HS-5 (cell line): ENCODE measurements around the gene OR52I2.

ENCODE experiments used
- DNase-seq: peaks from one replicate; pipeline ENCODE4 v3.0.0-alpha.2; 2012; ENCODE audit warnings: low read depth

The OR52I2 gene

GRCh38 chr11:4581443-4581842, at the start of gene OR52I2:
Gene OR52I2 (plus strand): TSS chr11:4581743.
- no peak for DNase-seq

DNA sequence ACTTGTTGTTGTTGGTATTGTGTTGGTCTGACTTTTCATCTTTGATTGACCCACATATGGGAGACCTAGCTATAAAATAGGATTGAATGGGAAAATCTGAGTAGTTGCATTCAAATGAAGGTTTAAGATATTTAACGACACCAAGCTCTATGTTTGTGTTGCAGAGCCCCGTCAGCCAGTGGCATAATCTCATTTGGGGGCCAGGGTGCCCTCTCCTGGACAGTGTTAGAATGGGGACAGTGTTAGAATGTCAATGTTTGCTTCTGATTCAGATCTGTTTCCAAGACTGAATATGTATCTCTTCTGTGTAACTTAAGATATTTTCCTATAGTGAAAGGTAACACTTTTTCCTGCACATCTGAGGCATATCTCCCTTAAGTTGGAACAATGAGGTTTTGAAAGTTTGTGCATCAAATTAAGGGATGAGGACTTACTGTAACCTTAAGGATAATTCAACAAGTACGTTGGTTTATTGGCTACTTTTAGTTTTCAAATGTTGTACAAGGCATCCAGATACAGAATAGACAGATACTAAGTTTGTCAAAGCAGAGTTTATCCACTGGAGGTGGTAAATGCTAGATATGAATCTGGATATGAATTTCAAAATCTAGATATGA, 41.8 kb upstream of the OR52I2 start:
- no peak for DNase-seq

DNA sequence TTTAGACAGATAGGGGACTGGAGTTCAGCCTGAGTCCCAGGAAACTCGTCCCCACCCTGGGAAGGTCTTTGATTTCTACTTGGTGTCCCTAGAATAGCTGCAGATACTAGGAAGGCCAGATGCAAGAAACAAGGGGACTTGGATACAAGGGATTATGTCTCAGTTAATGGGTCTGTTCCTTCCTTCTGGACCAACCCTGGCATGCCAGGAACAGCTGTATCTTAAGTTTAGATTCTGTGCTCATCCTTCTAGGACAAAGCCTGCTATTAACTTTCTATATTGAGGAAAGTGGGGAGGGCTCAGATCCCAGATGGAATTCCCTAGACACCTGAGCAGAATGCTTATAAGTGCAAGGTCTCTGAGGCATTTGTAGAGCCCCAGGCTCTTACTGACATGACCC, 40.5 kb upstream of the OR52I2 start:
- no peak for DNase-seq

- no peak for DNase-seq
Measured at GRCh38 chr11:4543561-4543960, 38.0 kb upstream of the OR52I2 start.

- DNase-seq = no peak
Measured at GRCh38 chr11:4544891-4545290, 36.7 kb upstream of the OR52I2 start, which contains the start of gene OR52M1. Gene OR52M1 (plus strand): TSS chr11:4545191. CDS start chr11:4545191, 0 bp downstream.

DNA sequence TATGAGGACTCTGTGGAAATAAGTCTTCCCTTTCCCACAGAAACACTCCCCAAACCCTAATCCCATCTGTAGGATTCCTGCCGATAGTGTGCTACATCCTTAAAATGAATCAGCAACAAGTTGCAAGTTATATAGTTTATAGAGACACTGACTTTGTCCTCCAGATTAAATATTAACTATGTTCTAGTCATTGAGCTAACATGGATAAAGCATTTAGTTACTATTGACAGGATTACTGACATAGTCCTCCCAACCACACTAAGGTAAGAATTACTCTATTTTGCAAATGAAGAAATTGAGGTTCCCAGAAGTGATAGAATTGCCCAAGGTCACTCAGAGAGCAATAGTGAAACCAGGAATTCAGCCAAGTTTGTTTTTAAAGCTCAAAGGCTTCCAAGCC, 34.7 kb upstream of the OR52I2 start:
- DNase-seq = no peak

- no peak for DNase-seq
Measured at GRCh38 chr11:4547416-4547815, 34.1 kb upstream of the OR52I2 start.

- DNase-seq = no peak
Measured at GRCh38 chr11:4551346-4551979, 30.1 kb upstream of the OR52I2 start.

DNA sequence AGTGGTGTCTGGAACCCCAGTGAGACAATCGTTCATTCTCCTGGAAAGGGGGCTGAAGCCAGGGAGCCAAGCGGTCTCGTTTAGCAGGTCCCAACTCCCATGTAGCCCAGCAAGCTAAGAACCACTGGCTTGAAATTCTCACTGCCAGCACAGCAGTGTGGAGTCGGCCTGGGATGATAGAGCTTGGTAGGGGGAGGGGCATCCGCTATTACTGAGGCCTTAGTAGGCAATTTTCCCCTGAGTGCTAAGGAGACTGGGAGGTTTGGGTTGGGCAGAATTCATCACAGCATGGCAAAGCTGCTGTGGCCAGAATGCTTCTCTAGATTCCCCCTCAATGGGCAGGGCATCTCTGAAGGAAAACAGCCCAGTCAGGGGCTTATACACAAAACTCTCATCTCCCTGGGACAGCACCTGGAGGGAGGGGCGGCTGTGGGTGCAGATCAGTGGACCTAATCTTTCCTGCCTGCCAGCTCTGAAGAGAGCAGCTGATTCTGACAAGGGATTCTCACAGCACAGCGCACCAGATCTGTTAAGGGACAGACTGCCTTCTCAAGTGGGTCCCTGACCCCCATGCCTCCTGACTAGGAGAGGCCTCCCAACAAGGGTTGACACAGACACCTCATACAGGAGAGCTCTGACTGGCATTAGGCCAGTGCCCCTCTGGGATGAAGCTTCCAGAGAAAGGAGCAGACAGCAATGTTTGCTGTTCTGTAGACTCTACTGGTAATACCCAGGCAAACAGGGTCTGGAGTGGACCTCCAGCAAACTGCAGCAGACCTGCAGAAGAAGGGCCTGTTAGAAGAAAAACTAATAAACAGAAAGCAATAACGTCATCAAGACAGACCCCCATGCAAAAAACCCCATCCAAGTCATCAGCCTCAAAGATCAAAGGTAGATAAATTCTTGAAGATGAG, 21.8 kb upstream of the OR52I2 start:
- no peak for DNase-seq

- DNase-seq = no peak
Measured at GRCh38 chr11:4560467-4560866, 21.1 kb upstream of the OR52I2 start.

DNA sequence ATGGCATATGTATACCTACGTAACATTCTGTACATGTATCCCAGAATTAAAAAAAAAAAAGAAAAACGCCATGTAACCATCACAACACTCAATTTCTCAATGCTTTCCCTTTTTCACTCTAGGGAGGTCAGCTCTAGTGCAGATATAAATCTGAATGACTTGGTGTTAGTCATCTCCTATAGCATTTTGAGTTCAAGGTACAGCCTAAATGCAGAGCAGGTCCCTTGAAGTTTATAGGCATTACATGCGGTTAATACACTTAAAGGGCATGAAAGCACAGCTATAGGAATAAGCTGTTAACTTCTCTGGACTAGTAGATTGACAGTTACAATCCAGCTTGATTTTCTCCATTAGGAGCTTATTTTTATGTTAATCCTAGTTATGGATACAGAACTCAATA, 16.2 kb upstream of the OR52I2 start:
- DNase-seq = no peak

GRCh38 chr11:4569075-4569474, 12.5 kb upstream of the OR52I2 start:
- DNase-seq = no peak

DNA sequence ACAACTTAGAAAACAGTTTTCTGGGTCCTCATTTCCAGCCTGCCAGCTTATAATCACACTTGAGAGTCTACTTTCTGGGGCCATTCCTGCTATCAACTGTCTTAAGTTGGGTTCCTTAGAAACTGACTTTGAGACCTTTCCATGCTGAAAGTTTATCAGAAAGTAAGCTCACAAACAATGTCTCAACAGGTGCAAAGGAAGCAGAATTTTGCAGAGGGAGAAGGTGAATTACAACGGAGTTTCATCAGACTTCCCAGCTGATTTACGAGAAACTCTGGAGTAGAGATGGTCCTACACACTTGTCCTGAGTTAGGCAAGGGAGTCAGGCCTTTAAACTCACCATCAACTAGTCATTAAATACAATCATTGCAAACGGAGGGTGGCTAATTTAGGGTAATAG, 4.7 kb upstream of the OR52I2 start:
- no peak for DNase-seq

DNA sequence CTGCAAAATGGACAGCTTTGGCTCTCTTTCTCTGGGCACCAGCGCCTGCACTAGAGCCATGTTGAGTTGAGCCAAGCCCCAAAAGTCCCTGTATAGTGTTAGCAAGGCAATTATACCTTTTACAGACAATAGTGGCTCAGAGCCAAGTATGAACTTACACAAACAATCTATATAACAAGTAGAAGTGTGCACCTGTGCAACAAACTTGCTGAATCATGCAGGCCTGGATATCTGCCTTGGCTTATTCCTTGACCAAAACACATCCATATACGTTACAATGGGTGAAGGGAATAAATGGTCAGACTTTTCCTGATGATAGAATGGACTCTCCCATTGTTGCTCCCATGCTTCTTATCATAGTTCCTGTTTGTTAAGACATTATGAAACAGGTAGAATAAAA, 3.8 kb upstream of the OR52I2 start:
- DNase-seq = no peak

DNA sequence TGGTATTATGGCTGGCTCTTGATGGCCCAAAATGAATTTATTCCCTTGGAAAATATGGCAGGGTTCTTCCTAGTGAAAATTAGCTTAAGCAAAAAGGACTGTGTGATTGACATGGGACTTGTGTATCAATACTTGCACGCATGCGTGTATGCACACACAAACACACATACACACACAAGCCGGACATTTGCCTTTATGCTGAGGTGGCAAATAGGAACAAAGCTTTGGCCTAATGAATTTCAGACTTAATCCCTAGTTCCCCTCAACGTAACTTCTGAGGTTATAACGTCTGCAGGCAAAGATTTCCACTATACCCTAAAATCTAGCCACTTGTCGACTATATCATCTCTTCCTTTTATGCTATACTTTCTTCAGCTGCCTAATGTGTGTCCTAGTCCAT, 2.9 kb upstream of the OR52I2 start:
- no peak for DNase-seq

- no peak for DNase-seq
Measured at GRCh38 chr11:4580124-4580523, 1.4 kb upstream of the OR52I2 start.

- DNase-seq = no peak
Measured at GRCh38 chr11:4589017-4589416, 7.5 kb downstream of the OR52I2 start.

- DNase-seq = no peak
Measured at GRCh38 chr11:4593739-4594138, 12.2 kb downstream of the OR52I2 start, which contains the start of gene OR52I1. Gene OR52I1 (plus strand): TSS chr11:4594039. CDS start chr11:4594039, 0 bp downstream.

GRCh38 chr11:4605057-4605456, 23.5 kb downstream of the OR52I2 start:
- DNase-seq = no peak

GRCh38 chr11:4606231-4607015, 24.9 kb downstream of the OR52I2 start:
- no peak for DNase-seq

- no peak for DNase-seq
Measured at GRCh38 chr11:4607096-4607495, 25.6 kb downstream of the OR52I2 start.
